Tibial artery (tissue), 4 donors: ENCODE data around the gene CCDC127.

Experiments
- DNase-seq, 2 donors: peaks; one replicate each; pipeline ENCODE4 v3.0.0-alpha.2; 2019
- H3K27ac ChIP-seq, 2 donors: fragments of 200-600 bp; sonication (generic) in 1 of 2; 1 replicate in 1 of 2; 2 replicates in 1 of 2; pipeline ENCODE4 v1.5.1; 2018 to 2019; ENCODE audit warnings: mild to moderate bottlenecking in 1 of 2
- H3K27me3 ChIP-seq, 2 donors: fragments of 200-600 bp; sonication (generic) in 1 of 2; one replicate each; pipeline versions ENCODE4 v1.5.1 to v1.6.0; 2016 to 2019
- H3K36me3 ChIP-seq, 3 donors: fragments of 200-600 bp; sonication (generic) in 2 of 3; one replicate each; pipeline ENCODE4 v1.5.1; 2016 to 2019; ENCODE audit warnings: mild to moderate bottlenecking in 2 of 3
- H3K4me1 ChIP-seq, 4 donors: fragments of 200-600 bp; sonication (generic) in 2 of 4; 1 replicate in 3 of 4; 2 replicates in 1 of 4; pipeline ENCODE4 v1.5.1; 2016 to 2019
- H3K4me3 ChIP-seq, 2 donors: fragments of 200-600 bp; sonication (generic) in 1 of 2; 1 replicate in 1 of 2; 2 replicates in 1 of 2; pipeline ENCODE4 v1.5.1; 2018 to 2019; ENCODE audit warnings: mild to moderate bottlenecking in 2 of 2
- H3K9me3 ChIP-seq, 3 donors: fragments of 200-600 bp; sonication (generic) in 1 of 3; one replicate each; pipeline ENCODE4 v1.5.1; 2016 to 2019
- CTCF ChIP-seq, 2 experiments: fragments of 200-600 bp in 1 of 2; fragments of 450-650 bp in 1 of 2; IDR thresholded peaks; one replicate each; pipeline ENCODE4 v1.5.1; 2017 to 2019; ENCODE audit warnings: antibody characterized with exemption in 2 of 2, mild to moderate bottlenecking in 1 of 2, moderate library complexity in 1 of 2
- intact Hi-C: fragments of 100-400 bp; cut with DNase I; formaldehyde crosslinking; loops from one replicate; pipeline ENCODE4 v1.15.0; 2023; ENCODE audit warnings: low total_unique reads

CCDC127 gene

DNA sequence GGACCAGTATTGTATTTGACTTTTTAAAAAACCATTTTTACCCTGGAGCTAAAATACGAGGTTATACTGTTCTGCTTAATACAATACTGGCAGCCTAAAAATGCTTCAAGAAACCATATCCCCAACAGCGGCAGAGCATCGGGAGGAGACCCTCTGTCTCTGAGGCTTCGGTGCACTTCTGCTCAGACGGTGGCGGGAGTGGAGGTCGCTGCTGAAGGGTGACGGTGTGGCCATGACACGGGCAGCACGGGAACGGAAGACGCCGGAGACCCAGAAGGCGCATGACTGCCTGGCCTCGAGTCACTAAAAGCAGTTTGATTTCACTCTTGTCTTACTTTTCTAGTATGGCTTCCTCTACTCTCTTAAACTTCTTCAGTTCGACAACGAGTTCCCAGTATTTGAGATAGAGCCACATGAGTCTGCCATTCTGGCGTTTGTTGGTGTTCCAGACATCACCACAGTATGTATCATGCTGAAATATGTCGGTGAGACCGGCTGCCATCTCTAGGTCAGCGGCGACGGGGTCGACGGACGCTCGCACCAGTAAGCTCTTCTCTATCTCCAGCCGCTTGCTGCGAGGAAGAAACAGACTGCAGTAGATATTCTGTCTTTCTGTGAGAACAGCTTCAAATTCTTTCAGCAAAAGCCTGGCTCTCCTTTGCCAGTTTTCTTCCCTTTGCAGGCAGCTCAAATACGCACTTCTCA is 12.8 kb downstream of the CCDC127 start:
- DNase-seq: no peak
- intact Hi-C loops: no loop called here

DNA sequence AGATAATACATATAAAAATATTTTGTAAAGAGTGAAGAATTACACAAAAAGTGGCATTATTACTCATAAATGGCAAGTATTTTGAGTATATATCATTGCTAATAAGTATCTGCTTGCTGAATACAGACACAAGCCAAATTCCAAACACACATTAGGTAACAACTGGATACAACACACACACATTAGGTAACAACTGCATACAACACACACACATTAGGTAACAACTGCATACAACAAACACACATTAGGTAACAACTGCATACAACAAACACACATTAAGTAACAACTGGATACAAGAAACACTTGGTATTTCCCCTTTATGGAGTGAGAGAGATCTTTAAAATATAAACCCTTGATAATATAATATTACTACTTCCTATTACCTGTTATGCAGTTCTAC is 13.5 kb downstream of the CCDC127 start:
- TF ChIP-seq CTCF (IDR thresholded peaks at IDR 0.05): no peak
- intact Hi-C loops: no loop called here
- H3K9me3 ChIP-seq: no peaks in the 10 kb centered on the region
- no peak overlapping the region for H3K27ac ChIP-seq
- DNase-seq: no peak
- H3K36me3 ChIP-seq: peaks cover 23 to 48% (median 35%) of the 10 kb centered on the region in 3 donors
- H3K4me1 ChIP-seq: peaks cover 0 to 3% (median 0%) of the 10 kb centered on the region in 4 donors
- H3K27me3 ChIP-seq: no peaks in the 10 kb centered on the region
- H3K4me3 ChIP-seq: no peak overlapping the region

More for the DNA sequence above, 12.8 kb downstream of the CCDC127 start:
- H3K36me3 ChIP-seq: peaks cover 23 to 48% (median 35%) of the 10 kb centered on the region in 3 donors
- H3K4me1 ChIP-seq: peaks cover 0 to 3% (median 0%) of the 10 kb centered on the region in 4 donors
- no peaks in the 10 kb centered on the region for H3K27me3 ChIP-seq
- H3K4me3 ChIP-seq: no peak overlapping the region
- H3K9me3 ChIP-seq: no peaks in the 10 kb centered on the region
- TF ChIP-seq CTCF (IDR thresholded peaks at IDR 0.05): no peak
- no peak overlapping the region for H3K27ac ChIP-seq

DNA sequence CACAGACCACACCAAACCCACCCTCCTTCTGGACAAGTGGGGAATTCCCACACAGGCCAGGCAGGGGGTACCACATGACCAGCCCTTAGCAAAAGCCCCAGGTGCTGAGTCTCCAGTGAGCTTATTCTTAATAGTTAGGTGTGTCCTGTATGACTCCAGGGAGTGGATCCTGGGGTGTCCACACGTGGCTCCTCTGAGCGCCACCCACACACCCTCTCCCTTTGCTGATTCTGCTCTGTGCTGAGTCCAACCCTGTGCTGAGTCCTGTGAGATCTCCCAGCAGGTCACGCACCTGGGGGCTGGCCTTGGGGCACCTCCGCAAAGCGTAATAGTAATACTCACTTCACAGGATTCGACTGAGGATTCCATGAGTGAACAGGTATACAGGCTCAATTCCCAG is 14.0 kb downstream of the CCDC127 start:
- H3K27me3 ChIP-seq: no peaks in the 10 kb centered on the region
- no peak for TF ChIP-seq CTCF (IDR thresholded peaks at IDR 0.05)
- no peaks in the 10 kb centered on the region for H3K9me3 ChIP-seq
- intact Hi-C loops: no loop called here
- peaks cover 23 to 52% (median 38%) of the 10 kb centered on the region in 3 donors for H3K36me3 ChIP-seq
- H3K27ac ChIP-seq: no peak overlapping the region
- no peak for DNase-seq
- peaks cover 0 to 3% (median 0%) of the 10 kb centered on the region in 4 donors for H3K4me1 ChIP-seq
- no peak overlapping the region for H3K4me3 ChIP-seq

DNA sequence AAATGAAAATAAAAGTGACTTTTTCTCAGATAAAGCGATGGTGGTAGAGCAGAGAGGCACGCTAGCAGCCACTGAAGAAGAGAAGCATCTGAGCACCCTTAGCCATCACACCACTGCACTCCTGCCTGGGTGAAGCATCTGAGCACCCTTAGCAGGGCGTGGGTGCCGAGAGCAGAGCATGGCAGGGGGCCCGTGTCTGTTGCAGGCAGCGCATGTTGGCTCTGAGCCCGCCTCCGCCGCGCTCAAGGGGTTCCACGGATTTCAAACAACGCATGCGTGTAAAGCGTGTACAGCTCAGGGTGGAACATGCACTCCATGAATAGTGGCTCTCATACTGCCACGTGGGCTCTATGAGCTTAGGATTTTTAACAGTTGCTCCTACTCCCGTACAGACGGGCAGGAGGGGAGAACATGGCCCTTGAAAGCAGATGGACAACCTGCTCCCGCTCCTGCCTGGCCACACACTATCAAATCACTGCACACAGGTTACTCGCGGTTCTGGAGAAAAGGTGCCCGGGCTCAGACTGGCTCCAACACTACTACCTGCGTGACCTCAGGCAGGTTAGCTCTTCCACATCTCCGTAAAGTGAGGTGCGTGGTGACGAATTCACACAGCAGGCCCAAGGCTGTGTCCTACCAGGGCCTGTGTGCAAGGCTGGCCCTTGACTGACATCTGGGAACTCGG is 14.6 kb downstream of the CCDC127 start:
- intact Hi-C loops: no loop called here
- no peak overlapping the region for H3K4me3 ChIP-seq
- DNase-seq: no peak
- TF ChIP-seq CTCF (IDR thresholded peaks at IDR 0.05): no peak
- peaks cover 23 to 58% (median 44%) of the 10 kb centered on the region in 3 donors for H3K36me3 ChIP-seq
- no peak overlapping the region for H3K27ac ChIP-seq
- peaks cover 0 to 3% (median 0%) of the 10 kb centered on the region in 4 donors for H3K4me1 ChIP-seq
- H3K27me3 ChIP-seq: no peaks in the 10 kb centered on the region
- H3K9me3 ChIP-seq: no peaks in the 10 kb centered on the region

- Histone ChIP-seq H3K4me1 (peaks cover 0 to 1% (median 0%) of the 10 kb centered on the region in 4 donors), H3K4me3 (no peak overlapping the region), H3K27ac (no peak overlapping the region), H3K36me3 (peaks cover 23 to 57% (median 46%) of the 10 kb centered on the region in 3 donors), H3K9me3 (no peaks in the 10 kb centered on the region), H3K27me3 (no peaks in the 10 kb centered on the region)
- TF ChIP-seq CTCF (IDR thresholded peaks at IDR 0.05): no peak
- no peak for DNase-seq
- intact Hi-C loops: no loop called here
Measured at GRCh38 chr5:201672-202071, 16.3 kb downstream of the CCDC127 start.
